ENCODE measurements around the gene DOCK3. TPM values are rescaled to one million over a fixed set of nuclear protein-coding genes. Genes with fewer than 3 reads are reported as not detected.

Gene DOCK3
- polyA plus RNA-seq, 1 donor from 2014 or later, result 15.6 TPM

DNA sequence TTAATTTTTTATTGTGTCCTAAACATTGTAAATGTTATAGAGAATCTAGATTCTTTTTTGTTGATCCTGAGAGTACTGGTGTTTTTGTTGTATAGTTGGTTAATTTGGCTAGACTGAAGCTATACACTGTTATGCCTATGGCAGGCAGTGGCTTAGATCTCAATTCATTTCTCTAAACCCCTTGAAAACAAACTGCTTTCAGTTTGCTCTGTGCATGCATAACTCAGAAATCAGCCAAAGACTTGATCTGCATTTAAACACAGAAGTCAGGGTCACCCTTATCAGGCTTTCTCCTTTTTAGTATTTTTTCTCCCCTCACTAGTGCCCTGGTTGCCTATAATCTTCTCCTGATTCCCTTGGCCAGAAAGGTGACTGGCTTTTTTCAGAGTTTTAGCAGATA is 360.9 kb downstream of the DOCK3 start:
- H2AFZ ChIP-seq (ENCODE audit: low read depth, low read length), result no peak overlapping the region
- H3K36me3 ChIP-seq (ENCODE audit: insufficient read depth, low read length), result no peaks in the 10 kb centered on the region
- H3K9ac ChIP-seq (ENCODE audit: low read length), result no peak overlapping the region
- H3K9me3 ChIP-seq (ENCODE audit: low read length), result no peaks in the 10 kb centered on the region
- H3K4me2 ChIP-seq (ENCODE audit: low read length), result no peak overlapping the region
- no peaks in the 10 kb centered on the region for H4K20me1 ChIP-seq (ENCODE audit: insufficient read depth)
- TF ChIP-seq, protein P1, sequence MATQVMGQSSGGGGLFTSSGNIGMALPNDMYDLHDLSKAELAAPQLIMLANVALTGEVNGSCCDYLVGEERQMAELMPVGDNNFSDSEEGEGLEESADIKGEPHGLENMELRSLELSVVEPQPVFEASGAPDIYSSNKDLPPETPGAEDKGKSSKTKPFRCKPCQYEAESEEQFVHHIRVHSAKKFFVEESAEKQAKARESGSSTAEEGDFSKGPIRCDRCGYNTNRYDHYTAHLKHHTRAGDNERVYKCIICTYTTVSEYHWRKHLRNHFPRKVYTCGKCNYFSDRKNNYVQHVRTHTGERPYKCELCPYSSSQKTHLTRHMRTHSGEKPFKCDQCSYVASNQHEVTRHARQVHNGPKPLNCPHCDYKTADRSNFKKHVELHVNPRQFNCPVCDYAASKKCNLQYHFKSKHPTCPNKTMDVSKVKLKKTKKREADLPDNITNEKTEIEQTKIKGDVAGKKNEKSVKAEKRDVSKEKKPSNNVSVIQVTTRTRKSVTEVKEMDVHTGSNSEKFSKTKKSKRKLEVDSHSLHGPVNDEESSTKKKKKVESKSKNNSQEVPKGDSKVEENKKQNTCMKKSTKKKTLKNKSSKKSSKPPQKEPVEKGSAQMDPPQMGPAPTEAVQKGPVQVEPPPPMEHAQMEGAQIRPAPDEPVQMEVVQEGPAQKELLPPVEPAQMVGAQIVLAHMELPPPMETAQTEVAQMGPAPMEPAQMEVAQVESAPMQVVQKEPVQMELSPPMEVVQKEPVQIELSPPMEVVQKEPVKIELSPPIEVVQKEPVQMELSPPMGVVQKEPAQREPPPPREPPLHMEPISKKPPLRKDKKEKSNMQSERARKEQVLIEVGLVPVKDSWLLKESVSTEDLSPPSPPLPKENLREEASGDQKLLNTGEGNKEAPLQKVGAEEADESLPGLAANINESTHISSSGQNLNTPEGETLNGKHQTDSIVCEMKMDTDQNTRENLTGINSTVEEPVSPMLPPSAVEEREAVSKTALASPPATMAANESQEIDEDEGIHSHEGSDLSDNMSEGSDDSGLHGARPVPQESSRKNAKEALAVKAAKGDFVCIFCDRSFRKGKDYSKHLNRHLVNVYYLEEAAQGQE (IDR thresholded peaks at IDR 0.05; ENCODE audit: borderline replicate concordance), result no peak
- TF ChIP-seq RAD21 (conservative IDR thresholded peaks at IDR 0.05), result no peak
- TF ChIP-seq SMC3 (conservative IDR thresholded peaks at IDR 0.05; ENCODE audit: poor library complexity), result no peak
- TF ChIP-seq POLR2AphosphoS5 (IDR thresholded peaks at IDR 0.05), result no peak
- no peak for TF ChIP-seq EZH2 (IDR thresholded peaks at IDR 0.05; ENCODE audit: borderline replicate concordance, insufficient read depth, low read length, poor library complexity, severe bottlenecking)
- TF ChIP-seq EP300 (conservative IDR thresholded peaks at IDR 0.05; ENCODE audit: poor library complexity, severe bottlenecking), result no peak
- TF ChIP-seq TAF1 (IDR thresholded peaks at IDR 0.05; ENCODE audit: low read depth), result no peak
- TF ChIP-seq MXI1 (conservative IDR thresholded peaks at IDR 0.05; ENCODE audit: poor library complexity, severe bottlenecking), result no peak
- TF ChIP-seq, protein P2, sequence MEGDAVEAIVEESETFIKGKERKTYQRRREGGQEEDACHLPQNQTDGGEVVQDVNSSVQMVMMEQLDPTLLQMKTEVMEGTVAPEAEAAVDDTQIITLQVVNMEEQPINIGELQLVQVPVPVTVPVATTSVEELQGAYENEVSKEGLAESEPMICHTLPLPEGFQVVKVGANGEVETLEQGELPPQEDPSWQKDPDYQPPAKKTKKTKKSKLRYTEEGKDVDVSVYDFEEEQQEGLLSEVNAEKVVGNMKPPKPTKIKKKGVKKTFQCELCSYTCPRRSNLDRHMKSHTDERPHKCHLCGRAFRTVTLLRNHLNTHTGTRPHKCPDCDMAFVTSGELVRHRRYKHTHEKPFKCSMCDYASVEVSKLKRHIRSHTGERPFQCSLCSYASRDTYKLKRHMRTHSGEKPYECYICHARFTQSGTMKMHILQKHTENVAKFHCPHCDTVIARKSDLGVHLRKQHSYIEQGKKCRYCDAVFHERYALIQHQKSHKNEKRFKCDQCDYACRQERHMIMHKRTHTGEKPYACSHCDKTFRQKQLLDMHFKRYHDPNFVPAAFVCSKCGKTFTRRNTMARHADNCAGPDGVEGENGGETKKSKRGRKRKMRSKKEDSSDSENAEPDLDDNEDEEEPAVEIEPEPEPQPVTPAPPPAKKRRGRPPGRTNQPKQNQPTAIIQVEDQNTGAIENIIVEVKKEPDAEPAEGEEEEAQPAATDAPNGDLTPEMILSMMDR (IDR thresholded peaks at IDR 0.05; ENCODE audit: poor library complexity, severe bottlenecking), result no peak
- H3K9me2 ChIP-seq (ENCODE audit: insufficient read depth, low read length), result no peaks in the 10 kb centered on the region
- H3K79me2 ChIP-seq (replicated peaks; ENCODE audit: insufficient read depth, low read length), result no peaks in the 10 kb centered on the region
- no peak overlapping the region for H3K27ac ChIP-seq (ENCODE audit: low read length)
- no peak overlapping the region for H3K4me3 ChIP-seq (ENCODE audit: low read length)
- no peaks in the 10 kb centered on the region for H3F3A ChIP-seq (ENCODE audit: insufficient read depth, low read length, poor library complexity, severe bottlenecking)
- H3K27me3 ChIP-seq (ENCODE audit: insufficient read depth, low read depth, low read length), result no peaks in the 10 kb centered on the region

DNA sequence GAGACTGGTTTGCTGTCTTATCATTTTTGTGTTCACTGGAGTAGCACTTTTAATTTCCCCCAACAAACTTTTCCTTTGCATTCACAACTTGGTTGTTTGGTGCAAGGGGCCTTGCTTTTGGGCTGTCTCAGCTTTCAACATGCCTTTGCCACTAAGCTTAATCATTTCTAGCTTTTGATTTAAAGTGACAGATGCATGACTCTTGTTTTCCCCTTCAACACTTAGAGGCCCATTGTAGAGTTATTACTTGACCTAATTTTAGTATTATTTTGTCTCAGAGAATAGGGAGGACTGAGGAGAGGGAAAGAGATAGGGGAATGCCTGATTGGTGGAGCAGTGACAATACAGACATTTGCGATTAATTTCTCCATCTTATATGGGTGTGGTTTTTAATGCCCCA is 370.3 kb downstream of the DOCK3 start:
- Histone ChIP-seq H3K27ac (ENCODE audit: low read length) (no peak overlapping the region), H3K36me3 (ENCODE audit: insufficient read depth, low read length) (no peaks in the 10 kb centered on the region), H3K79me2 (replicated peaks; ENCODE audit: insufficient read depth, low read length) (no peaks in the 10 kb centered on the region), H3K9ac (ENCODE audit: low read length) (no peak overlapping the region), H3K4me2 (ENCODE audit: low read length) (no peak overlapping the region), H3K27me3 (ENCODE audit: insufficient read depth, low read depth, low read length) (no peaks in the 10 kb centered on the region), H3K9me3 (ENCODE audit: low read length) (no peaks in the 10 kb centered on the region), H2AFZ (ENCODE audit: low read depth, low read length) (no peak overlapping the region), H3K4me3 (ENCODE audit: low read length) (no peak overlapping the region), H4K20me1 (ENCODE audit: insufficient read depth) (no peaks in the 10 kb centered on the region), H3F3A (ENCODE audit: insufficient read depth, low read length, poor library complexity, severe bottlenecking) (no peaks in the 10 kb centered on the region), H3K9me2 (ENCODE audit: insufficient read depth, low read length) (no peaks in the 10 kb centered on the region)
- TF ChIP-seq MXI1 (conservative IDR thresholded peaks at IDR 0.05; ENCODE audit: poor library complexity, severe bottlenecking) (no peak), SMC3 (conservative IDR thresholded peaks at IDR 0.05; ENCODE audit: poor library complexity) (no peak), RAD21 (conservative IDR thresholded peaks at IDR 0.05) (no peak), POLR2AphosphoS5 (IDR thresholded peaks at IDR 0.05) (no peak), EZH2 (IDR thresholded peaks at IDR 0.05; ENCODE audit: borderline replicate concordance, insufficient read depth, low read length, poor library complexity, severe bottlenecking) (no peak), TAF1 (IDR thresholded peaks at IDR 0.05; ENCODE audit: low read depth) (no peak), EP300 (conservative IDR thresholded peaks at IDR 0.05; ENCODE audit: poor library complexity, severe bottlenecking) (no peak)
- TF ChIP-seq, protein P1 (IDR thresholded peaks at IDR 0.05; ENCODE audit: borderline replicate concordance), result no peak
- TF ChIP-seq, protein P2 (IDR thresholded peaks at IDR 0.05; ENCODE audit: poor library complexity, severe bottlenecking), result no peak

All from neural cell (in vitro differentiated cells).